Measurements from ENCODE around the gene OR7G3. TPM values are rescaled to one million over a fixed set of nuclear protein-coding genes. Genes with fewer than 3 reads are reported as not detected.
A peak's percentile ranks its signal among the peaks of the same experiment; 100 is the strongest.

Gene OR7G3
- total and polyA plus RNA-seq, 2 of the 8 experiments (the other 6 are each of a cell fraction or from before 2014, with no cell fraction given): not detected

GRCh38 chr19:9140159-9140874, 13.6 kb upstream of the OR7G3 start, which contains the start of gene ZNF317 (continued):
- no peak for TF ChIP-seq CHD7 (IDR thresholded peaks at IDR 0.05; ENCODE audit: insufficient replicate concordance, low read length)
- TF ChIP-seq EZH2 (IDR thresholded peaks at IDR 0.05; ENCODE audit: low read depth, low read length, severe bottlenecking): no peak
- TF ChIP-seq CEBPB (IDR thresholded peaks at IDR 0.05; ENCODE audit: low read depth, low read length): no peak
- no peak for TF ChIP-seq ATF2 (IDR thresholded peaks at IDR 0.05; ENCODE audit: low read length)
- no peak for TF ChIP-seq NRF1 (IDR thresholded peaks at IDR 0.05; ENCODE audit: low read depth, low read length)
- no peak for TF ChIP-seq BACH1 (IDR thresholded peaks at IDR 0.05; ENCODE audit: low read length)
- TF ChIP-seq BRCA1 (IDR thresholded peaks at IDR 0.05; ENCODE audit: low read depth, low read length): peak; percentile 88
- TF ChIP-seq PHF8 (conservative IDR thresholded peaks at IDR 0.05; ENCODE audit: low read depth, low read length): peak; percentile 97
- TF ChIP-seq SIRT6 (IDR thresholded peaks at IDR 0.05; ENCODE audit: low read length): no peak

Data from H1 (cell line).